Osteocyte (in vitro differentiated cells): ENCODE measurements around the gene CRIP3. TPM values are rescaled to one million over a fixed set of nuclear protein-coding genes. Genes with fewer than 3 reads are reported as not detected.

ENCODE experiments used
- DNase-seq: peaks from one replicate; pipeline ENCODE4 v3.0.0; 2021; ENCODE audit warnings: mixed read lengths; ENCODE audit not compliant: unreplicated experiment; ENCODE audit errors: extremely low spot score
- H3K27ac Mint-ChIP-seq: one replicate; pipeline ENCODE4 v1.8.0; 2021; ENCODE audit warnings: mild to moderate bottlenecking, mixed read lengths; ENCODE audit not compliant: unreplicated experiment
- H3K27me3 Mint-ChIP-seq: one replicate; pipeline ENCODE4 v1.8.0; 2021; ENCODE audit warnings: mixed read lengths; ENCODE audit not compliant: unreplicated experiment
- H3K36me3 Mint-ChIP-seq: one replicate; pipeline ENCODE4 v1.8.0; 2021; ENCODE audit warnings: mixed read lengths; ENCODE audit not compliant: unreplicated experiment
- H3K4me1 Mint-ChIP-seq: one replicate; pipeline ENCODE4 v1.8.0; 2021; ENCODE audit warnings: mixed read lengths; ENCODE audit not compliant: unreplicated experiment
- H3K4me3 Mint-ChIP-seq: one replicate; pipeline ENCODE4 v1.8.0; 2021; ENCODE audit warnings: mild to moderate bottlenecking, moderate library complexity, mixed read lengths; ENCODE audit not compliant: unreplicated experiment
- H3K9me3 Mint-ChIP-seq: one replicate; pipeline ENCODE4 v1.8.0; 2021; ENCODE audit warnings: mixed read lengths; ENCODE audit not compliant: unreplicated experiment
- CTCF ChIP-seq: fragments of 200-600 bp; sonication (generic); IDR thresholded peaks from 2 replicates; pipeline ENCODE4 v1.5.0; 2021; ENCODE audit warnings: antibody characterized with exemption, mild to moderate bottlenecking, moderate library complexity
- total RNA-seq: library from RNA; stranded (reverse); gene quantifications from 2 replicates; pipeline ENCODE4 v1.2.1, GENCODE V29; 2021

The CRIP3 gene
- total RNA-seq, 1 donor from 2014 or later, result 1.8 TPM

GRCh38 chr6:43280234-43280633 lies 28.4 kb downstream of the CRIP3 start:
- no peak for DNase-seq
- H3K36me3 Mint-ChIP-seq, result no peaks in the 10 kb centered on the region
- no peak for TF ChIP-seq CTCF
- H3K4me3 Mint-ChIP-seq, result no peak overlapping the region
- H3K27ac Mint-ChIP-seq, result no peak overlapping the region
- H3K27me3 Mint-ChIP-seq, result peaks cover 7% of the 10 kb centered on the region
- H3K4me1 Mint-ChIP-seq, result peaks cover 10% of the 10 kb centered on the region
- H3K9me3 Mint-ChIP-seq, result no peaks in the 10 kb centered on the region

- no peak overlapping the region for H3K4me3 Mint-ChIP-seq
- H3K4me1 Mint-ChIP-seq, result peaks cover 13% of the 10 kb centered on the region
- H3K36me3 Mint-ChIP-seq, result no peaks in the 10 kb centered on the region
- no peak overlapping the region for H3K27ac Mint-ChIP-seq
- no peaks in the 10 kb centered on the region for H3K9me3 Mint-ChIP-seq
- no peak for TF ChIP-seq CTCF
- peaks cover 17% of the 10 kb centered on the region for H3K27me3 Mint-ChIP-seq
- no peak for DNase-seq
Measured at GRCh38 chr6:43278524-43279078, 30.0 kb downstream of the CRIP3 start.

- Mint-ChIP-seq H3K27ac (no peak overlapping the region), H3K27me3 (peaks cover 23% of the 10 kb centered on the region), H3K4me1 (peaks cover 13% of the 10 kb centered on the region), H3K36me3 (no peaks in the 10 kb centered on the region), H3K4me3 (no peak overlapping the region), H3K9me3 (no peaks in the 10 kb centered on the region)
- no peak for DNase-seq
- TF ChIP-seq CTCF, result no peak
Measured at GRCh38 chr6:43277643-43278523, 30.7 kb downstream of the CRIP3 start.

GRCh38 chr6:43277306-43277642 lies 31.4 kb downstream of the CRIP3 start:
- no peak for TF ChIP-seq CTCF
- no peaks in the 10 kb centered on the region for H3K9me3 Mint-ChIP-seq
- no peaks in the 10 kb centered on the region for H3K36me3 Mint-ChIP-seq
- H3K27ac Mint-ChIP-seq, result no peak overlapping the region
- H3K27me3 Mint-ChIP-seq, result peaks cover 25% of the 10 kb centered on the region
- H3K4me3 Mint-ChIP-seq, result no peak overlapping the region
- DNase-seq, result no peak
- peaks cover 13% of the 10 kb centered on the region for H3K4me1 Mint-ChIP-seq

GRCh38 chr6:43276577-43277305 lies 31.9 kb downstream of the CRIP3 start:
- no peak for DNase-seq
- H3K4me3 Mint-ChIP-seq, result no peak overlapping the region
- H3K27ac Mint-ChIP-seq, result peak overlapping the region; percentile 10
- no peaks in the 10 kb centered on the region for H3K36me3 Mint-ChIP-seq
- no peaks in the 10 kb centered on the region for H3K9me3 Mint-ChIP-seq
- peaks cover 13% of the 10 kb centered on the region for H3K4me1 Mint-ChIP-seq
- no peak for TF ChIP-seq CTCF
- peaks cover 27% of the 10 kb centered on the region for H3K27me3 Mint-ChIP-seq
